Activated naive CD8-positive, alpha-beta T cell treated with anti-CD3 and anti-CD28 coated beads, Interleukin-2, amount 50 U/mL, for 16 hours (primary cell): ENCODE results near the gene VPS26B.
"Not testable (repeated sequence)": the region's sequence is repeated elsewhere in the genome, so short reads cannot be mapped to it uniquely, and the experiment has no call there.

Experiments
- DNase-seq: peaks from one replicate; pipeline ENCODE4 v3.0.0-alpha.2; 2020; ENCODE audit warnings: low read depth, low spot score

The VPS26B gene

DNA sequence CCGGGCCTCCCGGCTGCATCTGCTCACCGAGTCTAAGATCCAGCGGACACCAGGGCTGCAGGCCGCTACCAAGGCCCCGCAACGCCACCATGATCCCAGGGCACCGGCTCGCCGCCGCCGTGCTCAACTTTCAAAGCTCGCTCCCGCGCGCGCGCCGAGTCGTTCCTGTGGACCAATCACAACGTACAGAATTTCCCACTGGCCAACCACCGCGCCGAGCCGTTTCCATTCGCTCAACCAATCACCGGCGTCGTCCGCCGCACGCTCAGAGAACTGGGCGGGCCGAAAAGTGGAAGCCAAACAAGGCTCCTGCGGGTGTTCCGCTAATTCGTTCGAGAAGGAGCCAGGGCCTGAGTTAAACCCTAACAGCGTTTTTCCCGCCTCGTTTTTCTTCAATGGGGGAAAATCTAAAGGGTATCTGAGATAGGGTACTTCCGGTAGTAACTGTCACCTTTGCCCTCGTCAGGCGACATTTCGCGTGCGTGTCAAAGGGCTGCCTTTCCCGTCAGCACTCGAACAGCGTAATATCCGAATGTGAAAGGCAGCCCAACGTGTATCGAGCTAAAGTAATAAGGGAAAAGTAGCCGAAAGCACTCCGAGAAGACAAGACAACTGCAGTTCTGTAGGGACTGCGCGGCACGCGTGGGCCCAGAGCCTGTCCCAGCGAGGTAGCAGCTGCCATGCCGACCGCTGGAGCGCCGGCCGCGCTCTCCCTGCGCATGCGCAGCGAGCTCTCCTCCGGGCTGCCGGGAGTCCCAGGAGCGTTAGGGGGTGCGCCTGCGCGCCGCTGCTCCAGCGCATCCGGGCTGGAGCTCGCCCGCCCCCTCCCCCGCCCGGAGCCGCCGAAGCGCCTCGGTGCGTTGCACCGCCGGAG, at the start of gene VPS26B, which contains the start of gene NCAPD3:
TSS of gene VPS26B (plus strand) at position 836 of the 874 bp plus-strand sequence. CDS start 452 bp downstream, outside the sequence.
TSS of gene NCAPD3 (minus strand) at position 132 of the 874 bp plus-strand sequence. CDS start at position 91, 41 bp downstream.
- peak; percentile 92 for DNase-seq

DNA sequence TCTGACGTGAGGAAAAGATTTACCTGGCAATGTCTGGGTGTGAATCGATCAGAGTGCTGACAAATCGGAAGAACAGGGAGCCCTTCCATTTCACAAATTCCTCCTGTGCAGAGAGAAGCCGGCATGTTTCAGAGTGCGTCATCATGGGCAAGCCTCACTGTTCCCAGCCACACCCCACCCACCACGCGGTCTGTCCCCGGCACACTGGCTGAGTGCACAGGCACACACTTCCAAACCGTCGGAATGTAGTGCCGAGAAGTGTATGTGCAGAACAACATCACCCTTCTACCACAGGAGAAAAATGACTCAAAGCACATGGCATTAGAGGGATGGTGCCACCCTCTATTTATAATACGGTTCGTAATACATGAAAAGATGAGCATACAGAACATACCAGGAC, 48.2 kb upstream of the VPS26B start:
- DNase-seq, result no peak

DNA sequence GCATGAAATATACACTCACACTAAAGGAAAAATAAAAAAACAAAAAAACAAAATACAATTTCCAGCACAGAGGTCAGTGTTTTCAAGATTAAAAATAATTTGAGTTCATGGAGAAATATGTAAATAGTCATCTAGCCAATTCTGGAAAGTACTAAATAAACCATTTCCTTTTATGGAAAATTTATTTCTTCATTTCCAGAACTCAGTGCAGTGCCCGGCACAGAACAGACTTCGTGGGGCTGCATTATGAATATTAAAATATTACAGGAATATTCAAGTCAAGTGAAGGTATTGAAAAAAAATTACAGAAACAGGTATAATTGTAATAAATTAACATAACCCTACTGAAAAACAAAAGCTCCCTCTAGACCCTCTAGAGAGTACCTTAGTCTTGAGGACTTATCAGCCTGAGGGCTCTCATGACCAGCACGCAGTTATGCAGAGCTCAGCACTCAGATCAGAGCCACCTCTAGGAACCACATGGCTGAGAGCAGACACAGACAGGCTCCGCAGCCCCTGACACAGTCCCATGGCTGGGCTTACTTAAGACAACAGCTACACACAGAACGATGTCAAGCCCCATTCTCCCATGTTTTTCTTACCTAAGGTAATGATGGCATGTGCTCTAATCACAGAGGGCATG, 46.3 kb upstream of the VPS26B start:
- DNase-seq, result no peak

DNA sequence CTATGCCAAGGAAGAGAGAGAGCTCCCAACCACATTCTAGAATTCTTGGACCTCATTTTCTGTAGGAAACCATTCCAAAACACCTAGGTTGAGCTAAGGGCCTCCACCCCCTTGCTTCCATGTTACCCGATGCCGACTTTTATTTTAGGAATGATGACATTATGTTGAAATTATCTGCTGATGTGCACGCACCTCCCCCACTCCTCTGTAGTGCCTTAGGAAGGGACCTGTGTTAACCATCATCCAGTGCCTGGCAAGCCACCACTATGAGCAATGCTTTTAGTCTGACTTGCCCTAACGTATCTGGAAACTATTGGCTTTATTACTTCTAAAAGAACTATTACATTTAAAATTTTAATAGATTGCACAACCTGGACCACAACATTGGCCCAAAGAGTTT, 42.8 kb upstream of the VPS26B start:
- no peak for DNase-seq

DNA sequence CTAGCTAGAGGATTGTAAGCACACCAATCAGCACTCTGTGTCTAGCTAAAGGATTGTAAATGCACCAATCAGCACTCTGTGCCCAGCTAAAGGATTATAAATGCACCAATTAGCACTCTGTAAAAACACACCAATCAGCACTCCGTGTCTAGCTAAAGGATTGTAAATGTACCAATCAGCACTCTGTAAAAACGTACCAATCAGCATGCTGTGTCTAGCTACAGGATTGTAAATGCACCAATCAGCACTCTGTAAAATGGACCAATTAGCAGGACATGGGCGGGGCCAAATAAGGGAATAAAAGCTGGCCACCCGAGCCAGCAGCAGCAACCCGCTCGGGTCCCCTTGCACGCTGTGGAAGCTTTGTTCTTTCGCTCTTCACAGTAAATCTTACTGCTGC, 36.4 kb upstream of the VPS26B start:
- not testable (repeated sequence) for DNase-seq

DNA sequence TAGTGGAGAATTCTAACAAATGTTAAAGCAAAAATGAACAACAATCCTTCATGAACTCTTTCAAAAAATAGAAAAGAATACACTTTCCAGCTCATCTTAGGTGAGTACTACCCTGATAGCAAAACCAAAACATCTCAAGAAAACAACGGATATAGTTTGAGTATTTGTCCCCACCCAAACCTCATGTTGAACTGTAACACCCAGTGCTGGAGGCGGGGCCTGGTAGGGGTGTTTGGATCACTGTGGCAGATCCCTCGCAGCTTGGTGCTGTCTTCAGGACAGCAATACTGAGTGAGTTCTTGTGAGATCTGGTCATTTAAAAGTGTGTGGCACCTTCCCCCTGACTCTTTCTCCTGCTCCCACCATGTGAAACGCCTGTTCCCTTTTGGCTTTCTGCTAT, 27.7 kb upstream of the VPS26B start:
- DNase-seq, result no peak

DNA sequence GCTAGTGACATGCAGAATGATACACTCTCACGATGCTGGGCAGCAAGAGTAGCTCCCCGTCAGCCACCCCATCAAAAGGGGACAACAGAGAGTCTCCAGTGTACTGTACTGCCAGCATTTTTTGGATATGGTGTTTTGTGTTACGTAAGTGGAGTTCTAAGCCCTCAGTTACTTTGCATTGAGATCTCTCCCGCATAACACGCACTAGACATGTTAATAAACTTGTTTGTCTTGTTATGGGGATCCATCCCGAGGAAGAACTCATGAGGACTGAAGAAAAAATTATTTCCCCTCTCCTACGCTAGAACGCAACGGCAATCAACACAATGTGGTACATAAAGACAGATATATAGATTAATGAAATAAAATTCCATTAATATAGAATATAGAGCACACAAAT, 24.9 kb upstream of the VPS26B start:
- DNase-seq, result no peak

DNA sequence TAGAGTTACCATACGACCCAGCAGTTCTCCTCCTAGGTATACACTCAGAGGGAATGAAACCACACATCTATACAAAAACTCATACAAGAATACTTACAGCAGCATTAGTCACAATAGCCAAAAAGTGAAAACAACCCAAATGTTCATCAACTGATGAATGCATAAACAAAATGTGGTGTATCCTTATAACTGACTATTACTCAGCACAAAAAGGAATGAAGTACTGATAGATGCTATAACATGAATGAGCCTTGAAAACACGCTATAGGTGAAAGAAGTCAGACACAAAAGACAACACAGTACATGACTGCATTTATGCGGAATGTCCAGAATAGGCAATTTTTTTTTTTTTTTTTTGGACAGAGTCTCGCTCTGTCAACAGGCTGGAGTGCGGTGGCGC, 23.8 kb upstream of the VPS26B start:
- DNase-seq, result no peak

DNA sequence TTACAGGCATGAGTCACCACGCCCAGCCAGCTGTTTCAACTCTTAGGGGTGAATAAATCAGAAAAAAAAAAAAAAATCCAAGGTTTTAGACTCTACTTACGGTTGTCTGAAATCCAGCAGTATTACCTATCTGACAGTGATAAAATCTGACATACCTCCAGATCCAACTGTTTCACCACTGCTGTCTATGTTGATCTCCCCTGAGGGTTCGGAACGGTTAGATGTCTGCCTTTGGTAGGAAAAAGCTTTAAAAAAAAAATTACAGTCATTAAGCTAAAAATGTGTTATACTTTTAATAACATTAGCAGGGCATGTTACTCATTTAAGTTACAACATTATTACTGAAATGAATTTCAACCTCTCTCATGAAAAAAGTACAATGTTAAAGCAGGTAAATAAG, 21.8 kb upstream of the VPS26B start:
- no peak for DNase-seq

DNA sequence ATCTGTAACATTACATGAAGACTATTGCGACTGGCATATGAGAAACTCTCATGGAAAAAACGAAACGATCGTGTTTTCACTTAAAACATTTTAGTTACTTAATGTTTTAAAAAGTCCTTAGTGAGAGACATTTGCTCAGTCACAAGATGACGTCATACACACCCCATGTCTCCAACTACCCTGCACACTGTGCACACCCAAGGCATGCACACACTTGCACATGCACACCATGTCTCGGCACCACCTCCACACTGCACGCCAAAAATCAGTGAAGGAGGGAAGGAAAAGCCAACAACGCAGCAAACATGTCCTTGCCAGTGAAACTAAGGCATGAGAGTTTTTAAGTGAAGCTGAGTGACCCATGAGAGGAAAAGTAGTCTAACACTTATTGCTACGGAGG, 18.7 kb upstream of the VPS26B start:
- no peak for DNase-seq

DNA sequence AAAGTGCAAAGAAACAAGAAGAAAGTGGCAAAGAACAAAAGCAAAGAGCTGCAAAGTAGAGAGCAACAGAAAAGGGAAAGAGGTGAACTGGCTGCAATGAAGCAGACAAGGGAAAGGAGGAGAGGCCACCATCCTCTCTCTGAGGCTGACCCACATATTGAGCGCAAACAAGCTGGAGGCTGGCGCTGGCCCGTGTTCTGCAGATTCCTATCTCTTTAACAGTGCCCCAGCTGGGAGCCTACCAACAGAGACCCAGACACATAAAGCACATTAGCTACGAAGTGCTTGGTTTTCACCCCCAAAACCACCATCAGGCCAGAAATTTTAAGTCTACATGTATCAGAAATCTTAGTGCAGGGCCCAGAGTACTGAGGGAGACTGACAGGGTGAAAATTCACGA, 18.3 kb upstream of the VPS26B start:
- no peak for DNase-seq

DNA sequence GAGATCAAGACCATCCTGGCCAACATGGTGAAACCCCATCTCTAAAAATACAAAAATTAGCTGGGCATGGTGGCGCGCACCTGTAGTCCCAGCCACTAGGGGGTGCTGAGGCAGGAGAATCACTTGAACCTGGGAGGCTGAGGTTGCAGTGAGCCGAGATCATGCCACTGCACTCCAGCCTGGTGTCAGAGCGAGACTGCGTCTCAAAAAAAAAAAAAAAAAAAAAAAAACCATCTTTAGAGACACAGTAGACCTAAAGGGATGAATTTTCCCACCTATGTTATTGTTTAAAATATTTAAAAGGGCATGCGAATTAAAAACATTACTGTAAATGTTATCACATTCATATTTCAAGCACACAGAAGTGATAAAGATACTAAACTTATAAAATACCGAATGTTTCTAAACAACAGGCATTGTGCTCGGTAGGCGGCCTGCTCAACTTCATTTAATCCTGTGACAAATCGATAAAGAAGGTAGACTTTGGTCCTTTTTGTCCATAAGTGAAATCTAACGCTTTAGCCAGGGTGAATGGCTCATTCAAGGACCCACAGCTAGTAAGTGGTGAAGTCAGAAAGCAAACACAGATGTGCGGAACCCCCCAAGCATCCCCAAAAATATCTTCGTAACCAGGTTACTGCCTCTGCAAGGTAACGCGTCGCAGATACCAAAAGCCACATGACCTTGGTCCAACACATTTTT, 16.8 kb upstream of the VPS26B start:
- peak; percentile 29 for DNase-seq

DNA sequence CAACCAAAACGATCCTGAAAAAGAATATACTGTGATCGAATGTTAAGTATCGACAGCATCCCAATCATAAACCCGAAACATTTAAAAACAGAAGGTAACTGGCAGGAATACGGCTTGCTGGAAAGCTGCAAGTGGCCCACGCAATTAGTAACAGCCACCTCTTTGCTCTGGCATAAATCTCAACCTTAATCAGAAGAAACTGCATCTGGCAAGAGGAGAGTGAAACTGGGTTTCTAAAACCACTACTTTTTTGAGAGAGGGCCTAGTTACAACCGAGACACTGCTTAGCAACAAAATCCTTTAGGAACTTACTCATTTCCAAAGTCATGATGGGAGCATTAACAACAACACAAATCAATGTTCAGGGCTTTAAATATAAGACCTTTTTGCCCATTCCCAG, 8.6 kb upstream of the VPS26B start:
- DNase-seq, result no peak

DNA sequence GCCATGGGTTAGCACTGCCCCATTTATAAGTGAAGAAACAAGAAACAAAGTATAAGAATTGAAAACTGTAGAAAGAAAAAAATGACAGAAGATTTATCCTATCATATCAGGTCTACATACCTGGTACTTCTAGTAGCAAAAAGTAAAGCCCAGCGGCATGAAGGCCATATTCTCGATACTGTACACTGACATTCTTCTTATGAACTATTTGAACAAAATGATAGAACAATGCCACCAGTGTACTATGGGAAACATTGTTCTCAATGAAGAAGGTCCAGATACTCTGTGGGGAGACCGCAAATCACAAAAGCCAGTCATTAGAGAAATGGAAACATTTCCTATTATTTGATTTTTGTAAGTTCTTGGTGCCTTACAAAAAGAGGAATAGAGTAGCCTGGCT, 7.7 kb upstream of the VPS26B start:
- no peak for DNase-seq

DNA sequence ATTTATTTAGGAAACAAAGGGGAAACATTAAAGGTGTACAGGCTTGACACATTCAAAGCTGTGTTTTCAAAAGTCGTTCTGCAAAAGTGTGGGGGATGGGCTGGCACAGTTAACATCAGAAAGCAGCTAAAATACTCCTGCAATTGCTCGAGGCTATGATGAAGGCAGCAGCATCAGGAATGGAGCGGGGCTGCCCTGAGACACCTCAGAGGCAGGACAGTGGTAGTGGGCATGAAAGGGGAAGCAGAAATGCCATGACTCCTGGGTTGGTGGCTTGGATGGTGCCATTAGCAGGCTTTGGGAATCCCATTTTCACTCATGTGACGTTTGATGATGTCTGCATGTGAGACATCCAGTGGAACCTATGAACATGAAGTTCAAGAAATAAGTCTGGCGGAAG, 1.4 kb upstream of the VPS26B start:
- DNase-seq, result no peak

DNA sequence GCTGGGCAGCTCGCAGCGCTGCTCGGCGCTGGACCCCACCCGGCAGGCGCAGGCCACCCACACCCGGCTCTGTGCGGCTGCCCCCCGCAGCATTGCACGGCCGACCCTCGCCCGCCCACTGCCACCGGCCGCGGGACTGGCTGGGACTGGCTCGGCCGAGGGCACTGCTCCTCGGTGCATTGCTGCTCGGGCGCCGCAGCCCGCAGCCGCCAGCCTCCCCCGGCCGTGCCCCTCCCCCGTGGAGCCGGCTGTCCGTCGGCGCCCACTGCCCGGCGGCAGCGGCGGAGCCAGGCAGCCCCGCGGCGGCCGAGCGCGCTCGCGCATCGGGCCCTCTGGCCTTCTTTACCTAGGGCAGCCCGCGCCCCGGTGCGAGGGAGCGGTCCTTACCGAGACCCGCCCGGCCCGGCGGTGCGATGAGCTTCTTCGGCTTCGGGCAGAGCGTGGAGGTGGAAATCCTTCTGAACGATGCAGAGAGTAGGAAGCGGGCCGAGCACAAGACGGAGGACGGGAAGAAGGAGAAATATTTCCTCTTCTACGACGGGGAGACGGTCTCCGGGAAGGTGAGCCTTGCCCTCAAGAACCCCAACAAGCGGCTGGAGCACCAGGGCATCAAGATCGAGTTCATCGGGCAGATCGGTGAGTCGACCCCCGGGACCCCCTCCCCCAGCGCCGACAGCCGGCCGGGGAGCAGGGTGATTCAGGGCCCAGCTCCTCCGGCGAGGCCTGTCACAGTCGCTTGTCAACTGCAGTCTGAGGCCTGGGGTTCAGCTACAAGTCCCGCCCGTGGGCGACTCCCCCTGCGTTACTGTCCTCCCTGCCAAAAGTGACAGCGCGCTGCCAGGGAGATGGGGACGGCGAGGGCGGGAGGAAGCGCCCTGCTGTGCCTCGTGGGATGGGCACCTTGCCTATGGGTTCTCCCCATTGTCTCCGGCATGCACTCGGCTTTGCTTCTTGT, 516 bp downstream of the VPS26B start:
- peak; percentile 8 for DNase-seq

DNA sequence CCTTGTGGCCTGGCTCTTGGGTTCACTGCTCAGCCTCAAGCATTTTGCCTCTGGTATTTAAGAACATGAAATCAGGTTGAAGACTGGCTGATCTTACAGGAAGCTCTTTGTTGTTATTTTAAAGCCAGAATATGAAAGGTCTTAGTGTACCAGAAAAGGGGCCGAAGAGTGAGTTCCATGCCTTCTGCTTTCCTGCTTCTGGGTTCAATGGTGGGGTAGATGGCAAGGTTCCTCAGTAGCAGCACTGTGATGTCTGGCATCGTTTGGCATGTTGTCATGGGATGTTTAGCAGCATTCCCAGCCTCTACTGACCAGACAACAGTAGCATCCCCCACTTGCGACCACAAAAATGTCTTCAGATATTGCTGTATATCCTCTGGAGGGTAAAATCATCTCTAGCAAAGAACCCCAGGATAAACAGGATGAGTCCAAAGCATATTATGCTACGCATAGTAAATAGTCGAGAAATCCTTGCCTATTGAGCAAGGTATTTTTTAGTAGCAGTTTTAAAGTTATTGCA, 2.4 kb downstream of the VPS26B start:
- DNase-seq, result no peak

DNA sequence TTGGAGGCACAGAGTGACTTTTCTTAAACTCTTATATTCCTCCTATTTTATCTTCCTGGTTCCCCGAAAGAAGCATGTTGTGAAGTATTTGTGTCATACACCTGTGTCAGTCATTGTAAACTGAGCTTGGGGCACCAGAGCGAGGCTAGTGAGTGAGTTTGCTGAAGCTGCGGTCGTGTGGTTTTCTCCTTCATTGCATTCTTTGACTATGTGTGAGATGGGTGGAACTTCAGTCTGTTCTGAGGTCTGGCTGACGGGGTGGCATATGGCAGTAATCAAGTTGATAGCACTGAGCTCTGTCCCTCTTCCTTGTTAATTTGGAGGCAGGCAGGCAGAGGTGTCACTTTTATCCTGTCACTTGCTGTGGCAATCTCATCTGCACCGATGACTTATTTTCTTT, 4.2 kb downstream of the VPS26B start:
- DNase-seq, result no peak

DNA sequence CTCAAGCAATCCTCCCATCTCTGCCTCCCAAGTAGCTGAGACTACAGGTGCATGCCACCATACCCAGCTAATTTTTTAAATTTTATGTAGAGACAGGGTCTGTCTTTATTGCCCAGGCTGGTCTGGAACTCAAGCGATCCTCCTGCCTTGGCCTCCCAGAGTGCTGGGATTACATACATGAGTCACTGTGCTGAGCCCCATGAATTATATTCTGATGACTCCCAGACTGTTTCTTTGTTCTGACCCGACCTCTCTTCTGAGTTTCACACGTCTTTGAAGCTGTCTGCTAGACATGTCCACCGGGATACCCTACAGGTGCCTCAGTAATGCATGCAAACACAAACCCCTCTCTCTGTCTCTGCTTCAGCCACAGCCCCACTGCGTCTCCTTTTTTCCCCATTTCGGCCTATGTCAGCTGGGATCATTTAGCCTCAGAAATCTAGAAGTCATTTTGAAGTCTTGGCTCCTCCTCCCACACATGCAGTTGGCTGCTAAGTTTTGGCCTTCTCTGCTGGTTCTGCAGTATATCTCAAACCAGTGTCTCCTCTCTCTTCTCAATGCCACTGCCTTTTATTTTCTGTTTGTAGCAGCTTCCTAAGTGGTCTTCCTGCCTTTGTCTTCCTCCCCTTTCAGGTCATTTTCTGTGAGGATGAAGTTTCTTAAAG, 4.8 kb downstream of the VPS26B start:
- no peak for DNase-seq

DNA sequence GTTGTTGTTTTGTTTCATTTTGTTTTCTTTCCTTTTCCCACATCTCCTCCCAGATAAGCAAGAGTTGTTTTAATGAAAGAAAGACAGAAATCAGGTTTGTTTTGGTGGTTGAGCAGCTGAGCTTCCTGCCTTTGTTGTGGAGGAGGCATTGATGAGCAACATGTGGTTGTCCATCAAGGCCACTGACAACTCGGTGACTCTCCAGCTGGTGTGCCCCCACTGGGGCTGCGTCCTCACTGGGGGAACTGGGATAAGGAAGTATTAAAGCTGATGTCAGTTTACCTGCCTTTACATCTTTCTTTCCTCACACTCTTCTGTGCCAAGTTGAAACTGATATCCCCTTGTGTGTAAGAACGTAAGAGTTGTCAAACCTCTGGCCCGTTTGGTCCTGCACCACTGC, 5.9 kb downstream of the VPS26B start:
- DNase-seq, result no peak
